Tibial artery (tissue), 4 donors: Measurements from ENCODE around the gene DPM2.

Experiments
- DNase-seq, 2 donors: peaks; one replicate each; pipeline ENCODE4 v3.0.0-alpha.2; 2019
- H3K27ac ChIP-seq, 2 donors: fragments of 200-600 bp; sonication (generic) in 1 of 2; 1 replicate in 1 of 2; 2 replicates in 1 of 2; pipeline ENCODE4 v1.5.1; 2018 to 2019; ENCODE audit warnings: mild to moderate bottlenecking in 1 of 2
- H3K27me3 ChIP-seq, 2 donors: fragments of 200-600 bp; sonication (generic) in 1 of 2; one replicate each; pipeline versions ENCODE4 v1.5.1 to v1.6.0; 2016 to 2019
- H3K36me3 ChIP-seq, 3 donors: fragments of 200-600 bp; sonication (generic) in 2 of 3; one replicate each; pipeline ENCODE4 v1.5.1; 2016 to 2019; ENCODE audit warnings: mild to moderate bottlenecking in 2 of 3
- H3K4me1 ChIP-seq, 4 donors: fragments of 200-600 bp; sonication (generic) in 2 of 4; 1 replicate in 3 of 4; 2 replicates in 1 of 4; pipeline ENCODE4 v1.5.1; 2016 to 2019
- H3K4me3 ChIP-seq, 2 donors: fragments of 200-600 bp; sonication (generic) in 1 of 2; 1 replicate in 1 of 2; 2 replicates in 1 of 2; pipeline ENCODE4 v1.5.1; 2018 to 2019; ENCODE audit warnings: mild to moderate bottlenecking in 2 of 2
- H3K9me3 ChIP-seq, 3 donors: fragments of 200-600 bp; sonication (generic) in 1 of 3; one replicate each; pipeline ENCODE4 v1.5.1; 2016 to 2019
- intact Hi-C: fragments of 100-400 bp; cut with DNase I; formaldehyde crosslinking; loops from one replicate; pipeline ENCODE4 v1.15.0; 2023; ENCODE audit warnings: low total_unique reads
- TF ChIP-seq, protein P1 (sequence below), 2 experiments: fragments of 200-600 bp in 1 of 2; fragments of 450-650 bp in 1 of 2; IDR thresholded peaks; one replicate each; pipeline ENCODE4 v1.5.1; 2017 to 2019; ENCODE audit warnings: antibody characterized with exemption in 2 of 2, mild to moderate bottlenecking in 1 of 2, moderate library complexity in 1 of 2

DPM2 gene

GRCh38 chr9:127898433-127899127, 39.1 kb downstream of the DPM2 start:
- Histone ChIP-seq H3K4me3 (peak overlapping the region; percentile 96 to 98), H3K36me3 (peaks cover 26 to 32% (median 28%) of the 10 kb centered on the region in 3 donors), H3K9me3 (no peaks in the 10 kb centered on the region), H3K27me3 (no peaks in the 10 kb centered on the region), H3K4me1 (peaks cover 0 to 59% (median 46%) of the 10 kb centered on the region in 4 donors), H3K27ac (peak overlapping the region; percentile 99)
- peak; percentile 78 to 82 for DNase-seq
- TF ChIP-seq, protein P1, sequence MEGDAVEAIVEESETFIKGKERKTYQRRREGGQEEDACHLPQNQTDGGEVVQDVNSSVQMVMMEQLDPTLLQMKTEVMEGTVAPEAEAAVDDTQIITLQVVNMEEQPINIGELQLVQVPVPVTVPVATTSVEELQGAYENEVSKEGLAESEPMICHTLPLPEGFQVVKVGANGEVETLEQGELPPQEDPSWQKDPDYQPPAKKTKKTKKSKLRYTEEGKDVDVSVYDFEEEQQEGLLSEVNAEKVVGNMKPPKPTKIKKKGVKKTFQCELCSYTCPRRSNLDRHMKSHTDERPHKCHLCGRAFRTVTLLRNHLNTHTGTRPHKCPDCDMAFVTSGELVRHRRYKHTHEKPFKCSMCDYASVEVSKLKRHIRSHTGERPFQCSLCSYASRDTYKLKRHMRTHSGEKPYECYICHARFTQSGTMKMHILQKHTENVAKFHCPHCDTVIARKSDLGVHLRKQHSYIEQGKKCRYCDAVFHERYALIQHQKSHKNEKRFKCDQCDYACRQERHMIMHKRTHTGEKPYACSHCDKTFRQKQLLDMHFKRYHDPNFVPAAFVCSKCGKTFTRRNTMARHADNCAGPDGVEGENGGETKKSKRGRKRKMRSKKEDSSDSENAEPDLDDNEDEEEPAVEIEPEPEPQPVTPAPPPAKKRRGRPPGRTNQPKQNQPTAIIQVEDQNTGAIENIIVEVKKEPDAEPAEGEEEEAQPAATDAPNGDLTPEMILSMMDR (IDR thresholded peaks at IDR 0.05), result no peak
- intact Hi-C loops, result no loop called here

GRCh38 chr9:127897193-127897692, 40.4 kb downstream of the DPM2 start:
- intact Hi-C loops, result no loop called here
- Histone ChIP-seq H3K36me3 (peaks cover 40 to 45% (median 41%) of the 10 kb centered on the region in 3 donors), H3K4me1 (peaks cover 0 to 48% (median 41%) of the 10 kb centered on the region in 4 donors), H3K9me3 (no peaks in the 10 kb centered on the region), H3K27me3 (no peaks in the 10 kb centered on the region), H3K4me3 (peak overlapping the region; percentile 96 to 98), H3K27ac (peak overlapping the region; percentile 99)
- peak; percentile 89 to 95 for DNase-seq
- TF ChIP-seq, protein P1 (IDR thresholded peaks at IDR 0.05), result no peak

DNA sequence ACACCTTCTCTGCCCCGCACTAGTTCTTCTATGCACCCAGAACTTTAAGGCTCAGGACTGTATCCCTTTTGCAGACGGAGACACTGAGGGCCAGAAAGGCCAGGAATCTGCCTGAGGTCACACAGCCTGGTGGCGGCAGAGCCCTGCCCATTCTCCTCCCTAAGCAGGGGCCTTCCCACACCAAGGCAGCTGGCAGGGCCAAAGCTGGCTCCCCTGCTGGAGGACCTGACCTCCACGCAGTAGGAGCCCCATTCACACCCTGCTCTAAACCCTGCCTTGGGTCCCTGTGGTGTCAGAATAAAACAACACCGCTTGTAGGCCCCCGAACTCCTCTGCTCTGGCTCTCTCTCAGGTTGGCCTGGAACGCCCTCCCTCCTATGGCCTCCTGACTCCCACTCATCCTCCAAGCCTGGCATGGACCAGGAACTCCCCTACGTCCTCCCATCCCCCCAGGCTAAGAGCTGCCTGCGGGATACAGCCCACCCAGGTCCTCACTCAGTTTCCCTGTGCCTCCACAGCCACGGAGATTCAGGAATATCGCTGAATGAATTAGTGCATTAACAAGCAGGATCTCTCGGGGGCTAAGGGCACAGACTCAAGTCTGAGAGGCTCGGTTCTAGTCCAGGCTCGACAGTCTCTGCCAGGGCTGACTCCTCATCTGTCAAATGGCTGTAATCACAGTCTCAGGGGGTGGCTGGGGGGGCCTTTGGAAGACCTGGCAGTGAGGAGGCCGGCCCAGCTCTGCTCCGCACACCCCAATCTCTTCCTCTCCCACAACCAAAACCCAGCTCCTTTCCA, 41.1 kb downstream of the DPM2 start:
- H3K27ac ChIP-seq, result peak overlapping the region; percentile 99
- peaks cover 0 to 48% (median 40%) of the 10 kb centered on the region in 4 donors for H3K4me1 ChIP-seq
- peaks cover 46 to 47% (median 47%) of the 10 kb centered on the region in 3 donors for H3K36me3 ChIP-seq
- no peaks in the 10 kb centered on the region for H3K9me3 ChIP-seq
- no peaks in the 10 kb centered on the region for H3K27me3 ChIP-seq
- peak overlapping the region; percentile 96 to 98 for H3K4me3 ChIP-seq
- intact Hi-C loops, result no loop called here
- TF ChIP-seq, protein P1 (IDR thresholded peaks at IDR 0.05), result no peak
- no peak for DNase-seq

DNA sequence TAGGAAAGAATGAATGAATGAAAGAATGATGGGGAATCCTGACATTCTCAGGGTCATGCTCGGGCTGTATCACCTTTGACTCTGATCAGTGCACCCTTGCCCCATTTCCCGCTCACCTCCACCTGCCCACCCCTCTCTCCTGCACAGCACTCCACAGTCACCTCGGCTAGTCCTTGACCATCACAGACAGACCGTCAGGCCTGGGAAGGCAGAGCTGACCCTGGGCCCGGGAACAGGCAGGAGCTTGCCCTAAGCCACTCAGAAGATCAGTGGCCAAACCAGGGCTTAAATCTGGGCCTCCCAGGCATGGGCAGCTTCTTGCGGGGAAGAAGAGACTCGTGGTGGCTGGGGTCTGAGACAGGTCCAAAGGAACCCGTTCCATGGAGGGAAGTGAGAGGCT, 41.8 kb downstream of the DPM2 start:
- no peak for DNase-seq
- intact Hi-C loops, result no loop called here
- Histone ChIP-seq H3K9me3 (no peaks in the 10 kb centered on the region), H3K27ac (peak overlapping the region; percentile 99), H3K36me3 (peaks cover 53 to 54% (median 53%) of the 10 kb centered on the region in 3 donors), H3K27me3 (no peaks in the 10 kb centered on the region), H3K4me1 (peaks cover 0 to 42% (median 35%) of the 10 kb centered on the region in 4 donors), H3K4me3 (no peak overlapping the region)
- TF ChIP-seq, protein P1 (IDR thresholded peaks at IDR 0.05), result no peak

- H3K4me1 ChIP-seq, result peaks cover 0 to 29% (median 26%) of the 10 kb centered on the region in 4 donors
- peaks cover 74 to 77% (median 76%) of the 10 kb centered on the region in 3 donors for H3K36me3 ChIP-seq
- intact Hi-C loops, result no loop called here
- no peaks in the 10 kb centered on the region for H3K9me3 ChIP-seq
- no peaks in the 10 kb centered on the region for H3K27me3 ChIP-seq
- H3K27ac ChIP-seq, result no peak overlapping the region
- TF ChIP-seq, protein P1 (IDR thresholded peaks at IDR 0.05), result no peak
- H3K4me3 ChIP-seq, result no peak overlapping the region
- DNase-seq, result no peak
Measured at GRCh38 chr9:127893392-127893791, 44.3 kb downstream of the DPM2 start.
